B cell (primary cell): ENCODE results near the gene CLEC2A.

Source experiments
- CTCF ChIP-seq: fragments of 200-600 bp; IDR thresholded peaks from one replicate; pipeline ENCODE4 v1.8.0; 2022; ENCODE audit warnings: antibody characterized with exemption, mild to moderate bottlenecking
- EZH2 ChIP-seq: IDR thresholded peaks from 2 replicates; pipeline ENCODE4 v1.6.1; 2012; ENCODE audit warnings: borderline replicate concordance, low read depth, mild to moderate bottlenecking, moderate library complexity, low read length; ENCODE audit not compliant: insufficient read depth, poor library complexity, severe bottlenecking

GRCh38 chr12:9881988-9882387, 50.2 kb downstream of the CLEC2A start:
- TF ChIP-seq CTCF (no peak), EZH2 (no peak)
